Stimulated activated CD4-positive, alpha-beta T cell treated with anti-CD3 and anti-CD28 coated beads, Interleukin-4, amount 100 ng/mL, for 4 hours (primary cell): ENCODE data around the gene LMF2.
"Not testable (repeated sequence)": the region's sequence is repeated elsewhere in the genome, so short reads cannot be mapped to it uniquely, and the experiment has no call there.

Experiments
- DNase-seq, 2 experiments: peaks; one replicate each; pipeline ENCODE4 v3.0.0-alpha.2; 2020

The LMF2 gene

GRCh38 chr22:50533856-50534711, 26.6 kb upstream of the LMF2 start:
- DNase-seq, result not testable (repeated sequence)

- DNase-seq, result no peak
These were observed 25.6 kb upstream of the LMF2 start for GRCh38 chr22:50532824-50533796.

DNA sequence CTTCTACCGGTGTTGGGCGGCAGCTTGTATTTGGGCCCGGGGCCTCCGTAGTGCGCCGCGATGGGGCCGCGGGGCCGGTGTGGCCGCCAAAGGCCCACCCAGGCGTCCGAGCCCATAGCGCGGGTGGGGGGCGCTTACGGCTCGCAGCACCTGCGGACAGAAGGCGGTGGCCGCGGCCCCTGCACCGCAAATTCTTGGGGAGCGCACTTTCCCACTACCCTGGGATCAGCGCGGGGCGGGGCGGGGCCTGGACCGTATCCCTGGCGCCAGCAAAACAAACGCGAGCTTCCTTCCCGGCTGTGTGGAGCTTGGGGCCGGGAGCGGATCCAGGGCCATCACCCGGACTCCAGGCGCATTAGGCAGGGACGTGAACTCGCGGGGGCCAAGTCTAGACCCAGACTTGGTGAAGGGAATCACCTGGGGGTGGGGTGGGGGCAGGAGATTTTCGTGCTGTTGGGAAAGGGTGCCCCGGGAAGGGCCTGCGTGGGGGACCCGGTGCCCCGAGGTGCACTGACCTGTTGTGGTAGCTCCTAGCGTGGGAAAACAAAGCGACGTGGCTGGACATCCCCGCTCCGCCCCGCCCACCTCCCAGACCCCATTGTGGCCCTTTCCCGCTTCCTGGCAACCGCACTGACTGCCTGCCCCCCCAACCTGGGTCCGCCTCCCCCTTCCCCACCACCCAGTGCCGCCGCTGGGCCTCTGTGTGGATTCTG, 24.6 kb upstream of the LMF2 start:
- no peak for DNase-seq

GRCh38 chr22:50531546-50531961, 24.1 kb upstream of the LMF2 start:
- DNase-seq, result peak; percentile 71 to 81

- DNase-seq, result peak; percentile 79 to 84
These were observed 23.5 kb upstream of the LMF2 start for GRCh38 chr22:50530877-50531545.

DNA sequence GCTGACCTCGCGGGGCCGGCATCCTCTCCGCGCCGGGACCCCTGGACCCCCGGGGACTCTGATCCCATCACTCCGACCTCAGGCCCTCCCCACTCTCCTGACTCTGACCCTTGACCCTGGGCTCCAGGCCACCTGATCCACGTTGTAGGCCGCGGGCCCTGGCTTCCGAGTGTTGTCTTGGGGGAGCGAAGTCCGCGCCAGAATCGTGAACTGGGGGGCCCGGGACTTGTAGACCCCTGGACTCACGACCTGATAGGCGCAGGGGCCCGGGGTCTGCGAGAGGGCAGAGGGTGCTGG, 23.0 kb upstream of the LMF2 start:
- no peak for DNase-seq

- DNase-seq, result peak; percentile 75 to 76
These were observed 22.5 kb upstream of the LMF2 start, which contains the start of gene TYMP for GRCh38 chr22:50529897-50530579. Gene TYMP (minus strand): TSS chr22:50530012. CDS start chr22:50529709, 303 bp downstream.

- DNase-seq, result no peak
These were observed 22.0 kb upstream of the LMF2 start for GRCh38 chr22:50529416-50529896.

GRCh38 chr22:50528682-50529415, 21.3 kb upstream of the LMF2 start:
- DNase-seq, result no peak

DNA sequence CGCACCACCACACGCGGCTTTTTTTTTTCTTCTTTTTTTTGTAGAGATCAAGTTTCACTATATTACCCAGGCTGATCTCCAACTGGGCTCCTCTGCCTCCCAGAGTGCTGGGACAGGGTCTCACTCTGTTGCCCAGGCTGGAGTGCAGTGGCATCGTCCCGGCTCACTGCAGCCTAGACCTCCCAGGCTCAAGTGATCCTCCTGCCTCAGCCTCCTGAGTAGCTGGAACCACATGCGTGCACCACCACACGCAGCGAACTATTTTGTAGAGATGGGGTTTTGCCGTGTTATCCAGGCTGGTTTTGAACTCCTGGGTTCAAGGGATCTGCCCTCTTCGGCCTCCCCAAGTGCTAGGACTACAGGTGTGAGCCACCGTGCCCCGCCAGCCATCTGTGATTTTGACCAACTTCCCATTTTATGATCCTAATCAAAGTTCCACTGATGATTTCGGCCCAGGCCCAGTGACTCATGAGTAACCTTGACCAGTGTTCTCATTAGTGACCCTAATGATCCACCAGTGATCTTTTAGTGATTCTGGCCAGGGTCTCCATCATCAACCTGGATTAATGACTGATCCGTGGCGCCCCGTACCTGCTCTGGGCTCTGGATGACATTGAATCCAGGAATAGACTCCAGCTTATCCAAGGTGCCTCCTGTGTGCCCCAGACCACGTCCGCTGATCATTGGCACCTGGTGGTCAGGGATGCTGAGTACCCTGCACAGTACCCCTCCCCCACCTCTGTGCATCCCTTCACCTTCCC, 20.6 kb upstream of the LMF2 start:
- DNase-seq, result no peak

DNA sequence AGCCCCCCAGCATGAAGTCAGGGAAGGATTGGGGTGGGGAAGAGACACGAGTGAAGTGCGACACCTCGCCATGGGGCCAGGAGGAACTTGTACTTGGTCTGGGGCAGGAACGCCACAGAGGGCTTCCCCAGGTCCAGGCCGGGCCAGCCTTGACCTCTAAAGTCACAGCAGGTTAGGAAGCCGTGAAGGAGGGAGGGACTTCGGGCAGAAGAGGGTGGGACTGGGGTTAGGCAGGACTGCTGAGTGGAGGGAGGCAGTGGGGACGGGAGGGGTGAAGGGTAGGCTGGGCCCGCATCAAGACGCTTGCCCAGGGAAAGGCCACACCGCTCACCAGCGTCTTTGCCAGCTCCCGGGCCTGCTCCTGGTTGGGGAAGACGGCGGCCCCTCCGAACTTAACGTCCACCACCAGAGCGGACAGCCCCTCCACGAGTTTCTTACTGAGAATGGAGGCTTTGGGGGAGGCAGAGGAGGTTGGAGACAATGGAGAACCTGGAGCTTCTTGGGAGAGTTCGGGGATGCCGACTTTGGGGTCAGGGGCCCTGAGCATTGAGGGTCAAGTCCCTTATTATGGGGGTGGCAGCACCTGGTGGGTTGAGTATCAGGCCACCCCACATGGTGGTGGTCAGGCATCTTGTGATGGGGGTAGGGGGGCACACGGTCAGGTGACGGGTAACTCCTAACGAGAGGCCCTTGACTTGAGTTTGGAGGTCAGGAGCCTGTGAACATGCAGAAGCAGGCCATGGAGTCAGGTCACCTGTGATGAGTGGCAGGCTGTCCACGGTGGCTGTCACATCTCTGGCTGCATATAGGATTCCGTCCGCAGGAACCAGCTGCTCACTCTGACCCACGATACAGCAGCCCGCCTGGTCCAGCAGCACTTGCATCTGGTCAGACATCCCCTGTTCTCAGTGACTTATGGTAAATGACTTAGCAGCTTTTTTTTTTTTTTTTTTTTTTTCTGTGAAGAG, 19.6 kb upstream of the LMF2 start:
- DNase-seq, result peak in 1 of 2 experiments; percentile 45

- DNase-seq, result peak; percentile 86 to 88
These were observed 18.8 kb upstream of the LMF2 start for GRCh38 chr22:50526108-50526833.

- DNase-seq, result no peak
These were observed 18.3 kb upstream of the LMF2 start for GRCh38 chr22:50525858-50526107.

DNA sequence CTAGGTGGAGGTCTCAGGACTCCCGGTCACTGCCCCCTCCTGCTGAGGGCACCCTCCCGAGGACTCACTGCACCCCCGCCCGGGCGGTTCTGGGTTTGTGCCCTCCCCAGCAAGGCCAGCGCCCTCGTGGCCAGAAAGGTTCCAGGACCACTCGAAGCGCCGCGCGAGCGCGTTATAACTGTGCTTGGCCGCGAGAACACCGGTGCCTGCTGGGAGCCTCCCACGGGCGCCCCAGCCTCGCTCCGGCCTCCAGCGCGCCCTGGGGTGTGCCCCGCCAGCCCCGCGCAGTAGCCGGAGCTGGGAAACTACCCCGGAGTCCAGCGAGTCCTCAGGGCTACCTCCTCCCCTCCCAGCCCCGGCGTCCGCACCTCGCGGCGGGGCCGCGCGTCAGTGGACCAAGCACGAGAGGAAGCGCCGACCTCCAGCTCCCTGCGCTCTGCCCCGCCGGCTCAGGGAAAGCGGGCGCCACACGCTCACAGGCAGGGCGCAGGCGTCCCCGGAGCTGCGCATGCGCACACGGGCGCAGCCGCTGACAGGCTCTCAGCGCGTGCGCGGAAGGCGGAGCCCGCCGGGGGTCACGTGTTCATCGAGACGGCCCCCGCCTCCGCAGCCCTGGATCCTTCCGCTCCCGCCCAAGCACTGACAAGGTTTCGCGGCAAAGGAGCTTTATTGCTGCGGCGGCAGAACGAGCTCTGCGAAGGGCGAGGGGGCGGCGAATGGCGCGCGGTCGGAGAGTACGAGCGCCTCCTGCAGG, 17.8 kb upstream of the LMF2 start, which contains the start of gene SCO2:
TSS of gene SCO2 (minus strand) at position 495 of the 754 bp plus-strand sequence. CDS start 1,187 bp downstream, outside the sequence.
- DNase-seq, result peak; percentile 98

- DNase-seq, result no peak
These were observed 17.2 kb upstream of the LMF2 start for GRCh38 chr22:50524676-50525103.

DNA sequence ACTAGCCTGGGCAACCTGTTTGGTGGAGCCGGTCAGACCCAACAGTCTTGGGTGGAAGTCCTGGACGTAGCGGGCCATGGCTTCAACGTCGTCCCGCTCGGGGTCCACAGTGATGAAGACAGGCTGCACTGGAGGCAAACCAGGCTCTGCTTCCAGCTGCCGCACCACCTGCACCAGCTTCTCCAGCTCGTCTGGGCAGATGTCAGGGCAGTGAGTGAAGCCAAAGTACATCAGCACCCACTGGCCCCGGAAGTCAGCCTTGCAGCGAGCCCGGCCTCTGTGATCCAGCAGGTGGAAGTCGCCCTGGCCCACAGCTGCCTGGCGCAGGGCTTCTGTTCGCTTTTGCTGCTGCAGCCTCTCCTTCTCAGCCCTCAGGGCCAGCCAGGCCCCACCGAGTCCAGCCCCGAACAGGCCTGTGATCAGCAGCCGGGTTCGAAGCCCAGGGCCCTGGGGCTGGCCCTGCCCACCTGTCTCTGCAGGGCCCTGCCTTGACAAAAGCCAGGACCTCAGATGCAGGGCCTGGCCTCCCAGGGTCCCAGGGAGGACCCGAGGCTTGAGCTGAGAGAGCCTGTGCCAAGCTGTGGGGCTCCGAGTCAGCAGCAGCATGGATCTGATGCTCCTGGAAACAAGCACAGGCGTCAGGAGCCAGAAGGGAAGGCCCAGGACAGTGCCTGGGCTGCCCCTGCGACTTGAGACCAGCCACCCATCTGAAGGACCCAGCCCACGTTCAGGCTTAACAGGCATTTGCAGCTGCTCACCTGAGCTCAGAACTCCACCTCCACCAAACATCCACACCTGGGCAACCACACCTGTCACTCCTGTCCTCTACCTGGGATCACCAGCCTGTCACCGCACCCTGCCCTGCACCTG, 16.5 kb upstream of the LMF2 start:
- no peak for DNase-seq

GRCh38 chr22:50523458-50523805, 15.9 kb upstream of the LMF2 start:
- no peak for DNase-seq
